Measurements from ENCODE around the gene RPSA.

RPSA gene

GRCh38 chr3:39387411-39387975, 19.0 kb upstream of the RPSA start:
- H3K36me3 ChIP-seq (ENCODE audit: control insufficient read depth, insufficient read depth, low read length), result no peaks in the 10 kb centered on the region
- no peaks in the 10 kb centered on the region for H3K9me3 ChIP-seq (ENCODE audit: control insufficient read depth, low read length)
- peaks cover 30% of the 10 kb centered on the region for H3K79me2 ChIP-seq
- no peak overlapping the region for H3K9ac ChIP-seq
- no peak overlapping the region for H3K27ac ChIP-seq
- TF ChIP-seq CTCF (IDR thresholded peaks at IDR 0.05), result no peak
- no peak overlapping the region for H2AFZ ChIP-seq
- peaks cover 17% of the 10 kb centered on the region for H3K4me1 ChIP-seq
- no peak overlapping the region for H3K4me3 ChIP-seq (ENCODE audit: low read depth, low read length)
- H3K4me2 ChIP-seq (ENCODE audit: low read length), result no peak overlapping the region
- no peaks in the 10 kb centered on the region for H3K27me3 ChIP-seq (ENCODE audit: control insufficient read depth, insufficient read depth, low read length)

- Histone ChIP-seq H3K4me1 (peaks cover 17% of the 10 kb centered on the region), H2AFZ (no peak overlapping the region), H3K27ac (no peak overlapping the region), H3K36me3 (ENCODE audit: control insufficient read depth, insufficient read depth, low read length) (no peaks in the 10 kb centered on the region), H3K4me3 (ENCODE audit: low read depth, low read length) (no peak overlapping the region), H3K27me3 (ENCODE audit: control insufficient read depth, insufficient read depth, low read length) (no peaks in the 10 kb centered on the region), H3K79me2 (peaks cover 30% of the 10 kb centered on the region), H3K9ac (no peak overlapping the region), H3K9me3 (ENCODE audit: control insufficient read depth, low read length) (no peaks in the 10 kb centered on the region), H3K4me2 (ENCODE audit: low read length) (no peak overlapping the region)
- TF ChIP-seq CTCF (IDR thresholded peaks at IDR 0.05), result no peak
Observed at GRCh38 chr3:39388153-39388552, 18.4 kb upstream of the RPSA start.

- Histone ChIP-seq H2AFZ (no peak overlapping the region), H3K79me2 (peaks cover 30% of the 10 kb centered on the region), H3K4me3 (ENCODE audit: low read depth, low read length) (no peak overlapping the region), H3K9ac (no peak overlapping the region), H3K4me2 (ENCODE audit: low read length) (no peak overlapping the region), H3K9me3 (ENCODE audit: control insufficient read depth, low read length) (no peaks in the 10 kb centered on the region), H3K27ac (no peak overlapping the region), H3K27me3 (ENCODE audit: control insufficient read depth, insufficient read depth, low read length) (no peaks in the 10 kb centered on the region), H3K4me1 (peaks cover 17% of the 10 kb centered on the region), H3K36me3 (ENCODE audit: control insufficient read depth, insufficient read depth, low read length) (no peaks in the 10 kb centered on the region)
- no peak for TF ChIP-seq CTCF (IDR thresholded peaks at IDR 0.05)
Observed at GRCh38 chr3:39388741-39389248, 17.7 kb upstream of the RPSA start.

- Histone ChIP-seq H3K36me3 (ENCODE audit: control insufficient read depth, insufficient read depth, low read length) (no peaks in the 10 kb centered on the region), H2AFZ (no peak overlapping the region), H3K4me3 (ENCODE audit: low read depth, low read length) (no peak overlapping the region), H3K4me1 (peaks cover 10% of the 10 kb centered on the region), H3K79me2 (peaks cover 21% of the 10 kb centered on the region), H3K4me2 (ENCODE audit: low read length) (no peak overlapping the region), H3K27me3 (ENCODE audit: control insufficient read depth, insufficient read depth, low read length) (no peaks in the 10 kb centered on the region), H3K27ac (no peak overlapping the region), H3K9me3 (ENCODE audit: control insufficient read depth, low read length) (no peaks in the 10 kb centered on the region), H3K9ac (no peak overlapping the region)
- no peak for TF ChIP-seq CTCF (IDR thresholded peaks at IDR 0.05)
Observed at GRCh38 chr3:39390181-39390580, 16.3 kb upstream of the RPSA start.

GRCh38 chr3:39396690-39397089, 9.8 kb upstream of the RPSA start:
- H3K4me1 ChIP-seq, result no peaks in the 10 kb centered on the region
- no peaks in the 10 kb centered on the region for H3K79me2 ChIP-seq
- H3K9me3 ChIP-seq (ENCODE audit: control insufficient read depth, low read length), result no peaks in the 10 kb centered on the region
- no peak overlapping the region for H3K4me2 ChIP-seq (ENCODE audit: low read length)
- H3K36me3 ChIP-seq (ENCODE audit: control insufficient read depth, insufficient read depth, low read length), result no peaks in the 10 kb centered on the region
- H3K27ac ChIP-seq, result no peak overlapping the region
- H3K27me3 ChIP-seq (ENCODE audit: control insufficient read depth, insufficient read depth, low read length), result no peaks in the 10 kb centered on the region
- H3K9ac ChIP-seq, result no peak overlapping the region
- no peak for TF ChIP-seq CTCF (IDR thresholded peaks at IDR 0.05)
- no peak overlapping the region for H3K4me3 ChIP-seq (ENCODE audit: low read depth, low read length)
- H2AFZ ChIP-seq, result no peak overlapping the region
